ENCODE results near the gene MAN2B2. TPM values are rescaled to one million over a fixed set of nuclear protein-coding genes. Genes with fewer than 3 reads are reported as not detected.

Gene MAN2B2
- total RNA-seq, 1 experiment from 2014 or later, result 5.9 TPM

Other genes with a start within 250 kb of the MAN2B2 start
- gene PPP2R2C, start 102.6 kb upstream of the MAN2B2 start, total RNA-seq (2021), result 8.1 and 8.6 TPM in 2 replicates
- gene MRFAP1, start 65.5 kb downstream of the MAN2B2 start, total RNA-seq (2021), result 328 and 329 TPM in 2 replicates
- gene S100P, start 118.7 kb downstream of the MAN2B2 start, total RNA-seq (2021), result not detected in 2 replicates
- gene MRFAP1L1, start 134.7 kb downstream of the MAN2B2 start, total RNA-seq (2021), result 57.7 and 60.3 TPM in 2 replicates
- 14.3 and 14.9 TPM in 2 replicates for gene BLOC1S4, start 141.0 kb downstream of the MAN2B2 start, total RNA-seq (2021)
- gene KIAA0232, start 207.5 kb downstream of the MAN2B2 start, total RNA-seq (2021), result 24.9 and 28.5 TPM in 2 replicates

Data from H9 (cell line).